Glomerular endothelial cell (primary cell): ENCODE results near the gene MROH7. TPM values are rescaled to one million over a fixed set of nuclear protein-coding genes. Genes with fewer than 3 reads are reported as not detected.

Experiments
- DNase-seq: peaks from one replicate; pipeline ENCODE4 v3.0.0-alpha.2; 2011; ENCODE audit warnings: low read depth, low spot score; ENCODE audit errors: extremely low read depth
- total RNA-seq: library from RNA; depleted of rRNA; stranded (reverse); fragments of >200 nt; gene quantifications from 2 replicates; pipeline ENCODE4 v1.2.3, GENCODE V29; 2015

The MROH7 gene
- total RNA-seq, 1 donor from 2014 or later: not detected

GRCh38 chr1:54723985-54724384 is 82.4 kb downstream of the MROH7 start:
- no peak for DNase-seq

- DNase-seq: no peak
Measured at GRCh38 chr1:54724771-54725170, 83.2 kb downstream of the MROH7 start.

- no peak for DNase-seq
Measured at GRCh38 chr1:54728027-54728426, 86.4 kb downstream of the MROH7 start.

- DNase-seq: no peak
Measured at GRCh38 chr1:54736685-54737084, 95.1 kb downstream of the MROH7 start.

GRCh38 chr1:54738244-54738643 is 96.7 kb downstream of the MROH7 start:
- DNase-seq: no peak

- DNase-seq: no peak
Measured at GRCh38 chr1:54741531-54741930, 99.9 kb downstream of the MROH7 start.

- no peak for DNase-seq
Measured at GRCh38 chr1:54742282-54742681, 100.7 kb downstream of the MROH7 start.

- no peak for DNase-seq
Measured at GRCh38 chr1:54743416-54744226, 102.0 kb downstream of the MROH7 start.

- no peak for DNase-seq
Measured at GRCh38 chr1:54744696-54745095, 103.1 kb downstream of the MROH7 start.

GRCh38 chr1:54745274-54745673 is 103.7 kb downstream of the MROH7 start:
- DNase-seq: no peak

GRCh38 chr1:54745864-54746263 is 104.3 kb downstream of the MROH7 start:
- DNase-seq: no peak

- no peak for DNase-seq
Measured at GRCh38 chr1:54748094-54748835, 106.7 kb downstream of the MROH7 start.

GRCh38 chr1:54750596-54750995 is 109.0 kb downstream of the MROH7 start:
- no peak for DNase-seq

GRCh38 chr1:54751426-54751825 is 109.8 kb downstream of the MROH7 start:
- no peak for DNase-seq

GRCh38 chr1:54754045-54754444 is 112.5 kb downstream of the MROH7 start:
- DNase-seq: no peak

- no peak for DNase-seq
Measured at GRCh38 chr1:54754486-54755285, 113.1 kb downstream of the MROH7 start.

- DNase-seq: no peak
Measured at GRCh38 chr1:54757833-54758232, 116.2 kb downstream of the MROH7 start.

GRCh38 chr1:54758678-54759348 is 117.2 kb downstream of the MROH7 start:
- DNase-seq: no peak
